ENCODE data around the gene CAMK1G. TPM values are rescaled to one million over a fixed set of nuclear protein-coding genes. Genes with fewer than 3 reads are reported as not detected.
A peak's percentile ranks its signal among the peaks of the same experiment; 100 is the strongest.

The CAMK1G gene
- total RNA-seq, 1 donor = 0.90 TPM

- DNase-seq (ENCODE audit: low read depth) = no peak
- TF ChIP-seq CTCF (IDR thresholded peaks at IDR 0.05; ENCODE audit: insufficient read depth, low read length) = no peak
- H3K4me3 ChIP-seq (ENCODE audit: low read depth, low read length) = no peak overlapping the region
Observed at GRCh38 chr1:209603877-209604276, 20.4 kb downstream of the CAMK1G start.

- no peak for TF ChIP-seq CTCF (IDR thresholded peaks at IDR 0.05; ENCODE audit: insufficient read depth, low read length)
- peak; percentile 49 for DNase-seq (ENCODE audit: low read depth)
- H3K4me3 ChIP-seq (ENCODE audit: low read depth, low read length) = no peak overlapping the region
Observed at GRCh38 chr1:209607102-209607794, 23.7 kb downstream of the CAMK1G start.

GRCh38 chr1:209607795-209608178 is 24.3 kb downstream of the CAMK1G start:
- H3K4me3 ChIP-seq (ENCODE audit: low read depth, low read length) = no peak overlapping the region
- no peak for TF ChIP-seq CTCF (IDR thresholded peaks at IDR 0.05; ENCODE audit: insufficient read depth, low read length)
- no peak for DNase-seq (ENCODE audit: low read depth)

GRCh38 chr1:209609041-209609790 is 25.7 kb downstream of the CAMK1G start:
- H3K4me3 ChIP-seq (ENCODE audit: low read depth, low read length) = no peak overlapping the region
- no peak for DNase-seq (ENCODE audit: low read depth)
- no peak for TF ChIP-seq CTCF (IDR thresholded peaks at IDR 0.05; ENCODE audit: insufficient read depth, low read length)

GRCh38 chr1:209609791-209610630 is 26.5 kb downstream of the CAMK1G start:
- no peak for DNase-seq (ENCODE audit: low read depth)
- no peak overlapping the region for H3K4me3 ChIP-seq (ENCODE audit: low read depth, low read length)
- TF ChIP-seq CTCF (IDR thresholded peaks at IDR 0.05; ENCODE audit: insufficient read depth, low read length) = no peak

- TF ChIP-seq CTCF (IDR thresholded peaks at IDR 0.05; ENCODE audit: insufficient read depth, low read length) = no peak
- DNase-seq (ENCODE audit: low read depth) = no peak
Observed at GRCh38 chr1:209610631-209610905, 27.1 kb downstream of the CAMK1G start.

More at GRCh38 chr1:209610631-209610905, 27.1 kb downstream of the CAMK1G start:
- H3K4me3 ChIP-seq (ENCODE audit: low read depth, low read length) = no peak overlapping the region

All from fibroblast of the aortic adventitia (primary cell).